Lower lobe of right lung (tissue), 2 donors: ENCODE data around the gene EPS15. TPM values are rescaled to one million over a fixed set of nuclear protein-coding genes. Genes with fewer than 3 reads are reported as not detected.
"Not testable (repeated sequence)": the region's sequence is repeated elsewhere in the genome, so short reads cannot be mapped to it uniquely, and the experiment has no call there.

ENCODE experiments used
- ATAC-seq, 2 donors: fragments of 200-7000 bp; cut with Tn5 transposase; one replicate each; pipeline ENCODE4 v1.9.1; 2020 to 2022; ENCODE audit warnings: mild to moderate bottlenecking in 2 of 2, moderate library complexity in 2 of 2
- DNase-seq: peaks from one replicate; pipeline ENCODE4 v3.0.0-alpha.2; 2020
- H3K27ac ChIP-seq: fragments of 200-600 bp; one replicate; pipeline ENCODE4 v1.8.0; 2022
- H3K27me3 ChIP-seq: fragments of 200-600 bp; one replicate; pipeline ENCODE4 v1.8.0; 2022; ENCODE audit warnings: low read depth
- H3K36me3 ChIP-seq: fragments of 200-600 bp; one replicate; pipeline ENCODE4 v1.8.0; 2022; ENCODE audit warnings: mild to moderate bottlenecking
- H3K4me1 ChIP-seq: fragments of 200-600 bp; one replicate; pipeline ENCODE4 v1.8.0; 2022
- H3K4me3 ChIP-seq: fragments of 200-600 bp; one replicate; pipeline ENCODE4 v1.8.0; 2022; ENCODE audit warnings: mild to moderate bottlenecking
- H3K9me3 ChIP-seq: fragments of 200-600 bp; one replicate; pipeline ENCODE4 v1.8.0; 2022
- CTCF ChIP-seq: fragments of 200-600 bp; IDR thresholded peaks from one replicate; pipeline ENCODE4 v1.8.0; 2022; ENCODE audit warnings: antibody characterized with exemption, mild to moderate bottlenecking
- intact Hi-C: fragments of 100-400 bp; cut with DNase I; formaldehyde crosslinking; loops from one replicate; pipeline ENCODE4 v1.11.0; 2022
- total RNA-seq: library from RNA; stranded (reverse); fragmentation: NEBNext Ultra II Directional; extraction: Animal tissue kit (Norgen Biotek cat#: 25700); gene quantifications from one replicate; pipeline ENCODE4 v1.2.1, GENCODE V29; 2021
- donor health status: DM: no; HTN: yes; CAD: no; lungs with severe emphysema.

Gene EPS15
- total RNA-seq, 1 donor from 2014 or later = 90.2 TPM

GRCh38 chr1:51443555-51443954 lies 75.5 kb downstream of the EPS15 start:
- no peak for DNase-seq
- intact Hi-C loops = no loop called here

GRCh38 chr1:51442616-51443015 lies 76.5 kb downstream of the EPS15 start:
- Histone ChIP-seq H3K4me3 (no peak overlapping the region), H3K9me3 (no peaks in the 10 kb centered on the region), H3K27ac (no peak overlapping the region), H3K36me3 (peaks cover 58% of the 10 kb centered on the region), H3K4me1 (peaks cover 29% of the 10 kb centered on the region), H3K27me3 (no peaks in the 10 kb centered on the region)
- TF ChIP-seq CTCF = no peak
- intact Hi-C loops = no loop called here
- ATAC-seq (no peak), DNase-seq (no peak)

More at GRCh38 chr1:51443555-51443954, 75.5 kb downstream of the EPS15 start:
- peaks cover 29% of the 10 kb centered on the region for H3K4me1 ChIP-seq
- peaks cover 58% of the 10 kb centered on the region for H3K36me3 ChIP-seq
- no peaks in the 10 kb centered on the region for H3K27me3 ChIP-seq
- no peak for ATAC-seq
- H3K27ac ChIP-seq = no peak overlapping the region
- TF ChIP-seq CTCF = no peak
- H3K9me3 ChIP-seq = no peaks in the 10 kb centered on the region
- no peak overlapping the region for H3K4me3 ChIP-seq

- intact Hi-C loops = no loop called here
- peaks cover 29% of the 10 kb centered on the region for H3K4me1 ChIP-seq
- H3K27me3 ChIP-seq = no peaks in the 10 kb centered on the region
- H3K27ac ChIP-seq = no peak overlapping the region
- H3K9me3 ChIP-seq = no peaks in the 10 kb centered on the region
- H3K4me3 ChIP-seq = no peak overlapping the region
- TF ChIP-seq CTCF = no peak
- no peak for ATAC-seq
- no peak for DNase-seq
- peaks cover 54% of the 10 kb centered on the region for H3K36me3 ChIP-seq
Measured at GRCh38 chr1:51442198-51442597, 76.9 kb downstream of the EPS15 start.

- intact Hi-C loops = no loop called here
- no peaks in the 10 kb centered on the region for H3K27me3 ChIP-seq
- peaks cover 54% of the 10 kb centered on the region for H3K36me3 ChIP-seq
- H3K4me1 ChIP-seq = peaks cover 18% of the 10 kb centered on the region
- DNase-seq (no peak), ATAC-seq (no peak)
- H3K9me3 ChIP-seq = no peaks in the 10 kb centered on the region
- no peak for TF ChIP-seq CTCF
- H3K4me3 ChIP-seq = no peak overlapping the region
- H3K27ac ChIP-seq = no peak overlapping the region
Measured at GRCh38 chr1:51439895-51440294, 79.2 kb downstream of the EPS15 start.

GRCh38 chr1:51439053-51439452 lies 80.0 kb downstream of the EPS15 start:
- TF ChIP-seq CTCF = no peak
- H3K4me1 ChIP-seq = peaks cover 18% of the 10 kb centered on the region
- intact Hi-C loops = no loop called here
- DNase-seq (no peak), ATAC-seq (no peak)
- H3K27ac ChIP-seq = no peak overlapping the region
- peaks cover 49% of the 10 kb centered on the region for H3K36me3 ChIP-seq
- H3K27me3 ChIP-seq = no peaks in the 10 kb centered on the region
- no peaks in the 10 kb centered on the region for H3K9me3 ChIP-seq
- H3K4me3 ChIP-seq = no peak overlapping the region

GRCh38 chr1:51437391-51437790 lies 81.7 kb downstream of the EPS15 start:
- H3K4me3 ChIP-seq, DNase-seq, H3K27me3 ChIP-seq, H3K9me3 ChIP-seq, ATAC-seq, intact Hi-C loops, H3K27ac ChIP-seq: not testable (repeated sequence)
- Histone ChIP-seq H3K36me3 (peaks cover 41% of the 10 kb centered on the region), H3K4me1 (peaks cover 26% of the 10 kb centered on the region)
